Ishikawa (cell line): ENCODE measurements around the gene MAVS.

ENCODE experiments used
- CEBPB ChIP-seq: IDR thresholded peaks from 2 replicates; pipeline ENCODE4 v1.6.1; 2012
- CREB1 ChIP-seq: IDR thresholded peaks from 2 replicates; pipeline ENCODE4 v1.6.1; 2012; ENCODE audit warnings: low read depth
- EGR1 ChIP-seq: IDR thresholded peaks from 2 replicates; pipeline ENCODE4 v1.6.1; 2012
- EP300 ChIP-seq: IDR thresholded peaks from 2 replicates; pipeline ENCODE4 v1.6.1; 2012; ENCODE audit warnings: borderline replicate concordance
- FOXM1 ChIP-seq: IDR thresholded peaks from 2 replicates; pipeline ENCODE4 v1.6.1; 2012; ENCODE audit warnings: low read depth, borderline replicate concordance
- NFIC ChIP-seq: IDR thresholded peaks from 2 replicates; pipeline ENCODE4 v1.6.1; 2012
- RAD21 ChIP-seq: IDR thresholded peaks from 2 replicates; pipeline ENCODE4 v1.6.1; 2012; ENCODE audit warnings: low read depth
- TAF1 ChIP-seq: IDR thresholded peaks from 2 replicates; pipeline ENCODE4 v1.6.1; 2012; ENCODE audit warnings: low read depth, mild to moderate bottlenecking
- TCF12 ChIP-seq: IDR thresholded peaks from 2 replicates; pipeline ENCODE4 v1.6.1; 2012; ENCODE audit warnings: low read depth
- TEAD4 ChIP-seq: IDR thresholded peaks from 2 replicates; pipeline ENCODE4 v1.6.1; 2012
- USF1 ChIP-seq: IDR thresholded peaks from 2 replicates; pipeline ENCODE4 v1.6.1; 2012
- YY1 ChIP-seq: IDR thresholded peaks from 2 replicates; pipeline ENCODE4 v1.6.1; 2012; ENCODE audit warnings: low read depth
- ZBTB7A ChIP-seq: IDR thresholded peaks from 2 replicates; pipeline ENCODE4 v1.6.1; 2012; ENCODE audit warnings: low read depth
- TF ChIP-seq, protein P1 (sequence below): IDR thresholded peaks from 2 replicates; pipeline ENCODE4 v1.6.1; 2012; ENCODE audit warnings: low read depth, mild to moderate bottlenecking
- TF ChIP-seq, protein P2 (sequence below): IDR thresholded peaks from 2 replicates; pipeline ENCODE4 v1.6.1; 2012

The MAVS gene

DNA sequence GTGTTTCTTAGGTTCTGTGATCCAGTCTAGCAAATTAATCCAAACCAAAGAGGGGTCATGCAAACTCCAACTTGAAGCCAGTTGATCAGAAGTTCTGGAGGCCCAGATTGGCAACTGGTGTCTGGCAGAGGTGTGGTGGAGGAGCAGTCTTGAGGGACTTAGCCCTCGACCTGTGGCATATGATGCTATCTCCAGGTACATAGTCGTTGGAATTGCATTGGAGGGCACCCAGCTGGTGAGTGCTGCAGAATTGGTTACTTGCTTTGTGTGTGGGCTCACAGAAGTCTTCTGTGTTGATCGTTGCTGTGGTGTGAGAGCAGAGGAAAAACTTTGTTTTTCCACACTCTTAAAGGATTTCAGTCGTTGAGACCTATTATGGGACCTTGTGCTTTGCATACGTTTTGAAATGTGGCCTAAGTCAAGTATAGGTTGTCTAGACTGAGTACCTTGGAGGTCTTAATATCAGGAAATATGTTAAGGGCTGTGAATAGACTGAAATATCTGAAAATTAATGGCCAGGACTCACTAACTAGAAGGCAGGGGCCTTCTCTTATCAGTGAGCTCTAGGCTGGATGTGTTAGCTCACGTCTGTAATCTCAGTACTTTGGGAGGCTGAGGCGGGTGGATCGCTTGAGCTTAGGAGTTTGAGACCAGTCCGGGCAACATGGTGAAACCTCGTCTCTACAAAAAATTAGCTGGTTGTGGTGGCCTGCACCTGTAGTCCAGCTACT, 50.4 kb downstream of the MAVS start:
- TF ChIP-seq, protein P1, sequence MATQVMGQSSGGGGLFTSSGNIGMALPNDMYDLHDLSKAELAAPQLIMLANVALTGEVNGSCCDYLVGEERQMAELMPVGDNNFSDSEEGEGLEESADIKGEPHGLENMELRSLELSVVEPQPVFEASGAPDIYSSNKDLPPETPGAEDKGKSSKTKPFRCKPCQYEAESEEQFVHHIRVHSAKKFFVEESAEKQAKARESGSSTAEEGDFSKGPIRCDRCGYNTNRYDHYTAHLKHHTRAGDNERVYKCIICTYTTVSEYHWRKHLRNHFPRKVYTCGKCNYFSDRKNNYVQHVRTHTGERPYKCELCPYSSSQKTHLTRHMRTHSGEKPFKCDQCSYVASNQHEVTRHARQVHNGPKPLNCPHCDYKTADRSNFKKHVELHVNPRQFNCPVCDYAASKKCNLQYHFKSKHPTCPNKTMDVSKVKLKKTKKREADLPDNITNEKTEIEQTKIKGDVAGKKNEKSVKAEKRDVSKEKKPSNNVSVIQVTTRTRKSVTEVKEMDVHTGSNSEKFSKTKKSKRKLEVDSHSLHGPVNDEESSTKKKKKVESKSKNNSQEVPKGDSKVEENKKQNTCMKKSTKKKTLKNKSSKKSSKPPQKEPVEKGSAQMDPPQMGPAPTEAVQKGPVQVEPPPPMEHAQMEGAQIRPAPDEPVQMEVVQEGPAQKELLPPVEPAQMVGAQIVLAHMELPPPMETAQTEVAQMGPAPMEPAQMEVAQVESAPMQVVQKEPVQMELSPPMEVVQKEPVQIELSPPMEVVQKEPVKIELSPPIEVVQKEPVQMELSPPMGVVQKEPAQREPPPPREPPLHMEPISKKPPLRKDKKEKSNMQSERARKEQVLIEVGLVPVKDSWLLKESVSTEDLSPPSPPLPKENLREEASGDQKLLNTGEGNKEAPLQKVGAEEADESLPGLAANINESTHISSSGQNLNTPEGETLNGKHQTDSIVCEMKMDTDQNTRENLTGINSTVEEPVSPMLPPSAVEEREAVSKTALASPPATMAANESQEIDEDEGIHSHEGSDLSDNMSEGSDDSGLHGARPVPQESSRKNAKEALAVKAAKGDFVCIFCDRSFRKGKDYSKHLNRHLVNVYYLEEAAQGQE: no peak
- no peak for TF ChIP-seq TCF12
- TF ChIP-seq EGR1: no peak

GRCh38 chr20:3898639-3899038, 52.0 kb downstream of the MAVS start:
- no peak for TF ChIP-seq CEBPB
- TF ChIP-seq YY1: no peak
- TF ChIP-seq, protein P1: no peak
- TF ChIP-seq, protein P2, sequence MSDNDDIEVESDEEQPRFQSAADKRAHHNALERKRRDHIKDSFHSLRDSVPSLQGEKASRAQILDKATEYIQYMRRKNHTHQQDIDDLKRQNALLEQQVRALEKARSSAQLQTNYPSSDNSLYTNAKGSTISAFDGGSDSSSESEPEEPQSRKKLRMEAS: no peak
- no peak for TF ChIP-seq CREB1
- TF ChIP-seq TCF12: no peak
- no peak for TF ChIP-seq NFIC
- no peak for TF ChIP-seq USF1
- TF ChIP-seq TAF1: no peak
- no peak for TF ChIP-seq RAD21
- TF ChIP-seq ZBTB7A: no peak
- no peak for TF ChIP-seq FOXM1
- TF ChIP-seq EP300: no peak

GRCh38 chr20:3900187-3900604, 53.6 kb downstream of the MAVS start:
- TF ChIP-seq, protein P2: no peak
- TF ChIP-seq ZBTB7A (no peak), CREB1 (no peak)

- TF ChIP-seq EGR1 (no peak), TEAD4 (no peak), USF1 (no peak), CEBPB (no peak), TAF1 (no peak), ZBTB7A (no peak), CREB1 (no peak), TCF12 (no peak), YY1 (no peak), RAD21 (no peak), FOXM1 (no peak), NFIC (no peak), EP300 (no peak)
- TF ChIP-seq, protein P1: no peak
- TF ChIP-seq, protein P2: no peak
These were observed 54.5 kb downstream of the MAVS start for GRCh38 chr20:3901028-3901705.
